NCI-H1694 treated with DMSO at 0.1 percent for 48 hours (cell line): ENCODE results near the gene GET3.
A peak's percentile ranks its signal among the peaks of the same experiment; 100 is the strongest.

Experiments
- DNase-seq: peaks from one replicate; lab custom pipeline; 2025; lab: John Stamatoyannopoulos, UW

Gene GET3

DNA sequence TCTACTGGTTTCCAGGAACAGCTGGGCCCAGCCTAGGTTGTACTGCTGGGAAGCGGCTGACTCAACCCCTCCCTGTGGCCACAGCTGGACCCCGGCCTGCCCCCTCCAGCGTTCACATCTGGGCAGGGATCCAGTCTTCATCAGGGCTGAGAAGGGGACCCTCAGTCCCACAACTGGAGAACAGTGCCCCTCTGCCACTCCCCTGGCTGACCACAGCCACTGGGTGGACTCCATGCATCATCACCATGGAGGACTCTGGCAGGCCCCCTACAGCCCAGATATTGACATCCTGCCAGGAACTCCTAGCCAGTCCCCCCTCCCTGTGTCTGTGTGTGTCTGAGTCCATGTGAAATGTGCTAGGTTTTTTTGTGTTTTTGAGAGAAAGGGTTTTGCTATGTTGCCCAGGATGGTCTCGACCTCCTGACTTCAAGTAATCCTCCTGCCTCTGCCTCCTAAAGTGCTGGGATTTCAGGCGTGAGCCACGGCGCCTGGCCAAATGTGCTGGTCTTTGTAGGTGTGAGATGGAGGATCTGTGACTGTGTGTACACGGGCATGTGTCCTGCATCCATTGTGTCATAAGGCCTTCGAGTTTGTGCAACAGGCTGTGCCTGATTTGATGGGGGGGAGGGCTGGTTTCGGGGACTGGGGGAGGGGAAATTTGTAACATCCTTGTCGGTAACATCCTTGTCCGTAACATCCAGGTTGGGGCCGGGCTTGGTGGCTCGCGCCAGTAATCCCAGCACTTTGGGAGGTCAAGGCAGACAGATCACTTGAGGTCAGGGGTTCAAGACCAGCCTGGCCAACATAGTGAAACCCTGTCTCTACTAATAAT lies 42.1 kb downstream of the GET3 start:
- peak; percentile 28 for DNase-seq

DNA sequence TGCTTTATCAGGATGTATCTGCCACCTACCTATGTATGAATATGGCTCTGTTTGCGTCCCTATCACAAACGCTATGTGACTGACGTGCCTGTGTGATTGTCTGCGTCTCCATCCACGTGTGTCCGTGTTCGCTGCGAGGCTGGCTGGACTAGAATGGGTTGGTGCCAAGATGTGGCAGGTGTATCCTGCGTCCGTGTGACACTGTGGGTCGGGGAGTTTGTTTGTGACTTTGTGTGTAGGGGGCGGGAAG lies 44.8 kb downstream of the GET3 start:
- no peak for DNase-seq

DNA sequence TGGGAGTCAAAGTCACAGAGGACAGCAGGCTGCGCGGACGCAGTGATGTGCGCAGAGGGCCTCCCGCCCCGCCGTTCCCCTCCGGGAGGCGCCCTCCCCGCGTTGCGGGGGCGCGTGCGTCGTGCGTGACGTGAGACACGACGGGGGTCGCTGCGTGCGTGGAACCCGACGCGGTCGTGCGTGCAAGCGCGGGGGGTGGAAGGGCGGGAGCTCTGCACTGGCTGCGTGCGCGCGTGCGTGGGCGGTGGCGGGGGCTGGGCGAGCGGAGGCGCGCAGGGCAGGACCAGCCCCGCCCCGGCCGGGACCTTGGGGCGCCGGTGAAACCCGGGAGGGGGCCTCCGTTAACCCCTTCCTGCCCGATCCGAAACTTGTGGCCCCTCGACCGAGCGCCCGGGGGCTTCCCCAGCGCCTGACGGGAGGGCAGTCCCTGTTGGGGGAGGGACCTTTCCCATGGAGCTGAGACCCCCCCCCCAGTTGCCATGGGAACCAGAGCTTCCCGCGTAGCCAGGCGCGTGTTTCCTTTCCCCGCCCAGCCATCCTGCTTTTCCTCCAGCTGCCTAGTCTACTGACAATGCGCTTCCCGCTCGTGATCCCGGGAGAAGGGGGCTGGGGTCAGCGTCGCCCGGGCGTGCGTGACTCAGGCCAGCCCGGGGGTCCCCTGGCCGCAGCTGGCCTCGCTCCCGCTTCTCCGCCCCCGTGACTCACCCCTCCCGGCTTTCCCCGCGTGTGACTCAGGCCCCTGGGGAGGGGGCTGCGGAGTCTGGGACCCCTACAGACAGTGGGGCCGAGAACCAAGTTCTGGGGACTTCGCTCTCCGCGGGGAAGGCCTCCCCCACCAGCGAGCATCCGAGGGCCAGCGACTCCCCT lies 45.4 kb downstream of the GET3 start:
- DNase-seq = peak; percentile 58

DNA sequence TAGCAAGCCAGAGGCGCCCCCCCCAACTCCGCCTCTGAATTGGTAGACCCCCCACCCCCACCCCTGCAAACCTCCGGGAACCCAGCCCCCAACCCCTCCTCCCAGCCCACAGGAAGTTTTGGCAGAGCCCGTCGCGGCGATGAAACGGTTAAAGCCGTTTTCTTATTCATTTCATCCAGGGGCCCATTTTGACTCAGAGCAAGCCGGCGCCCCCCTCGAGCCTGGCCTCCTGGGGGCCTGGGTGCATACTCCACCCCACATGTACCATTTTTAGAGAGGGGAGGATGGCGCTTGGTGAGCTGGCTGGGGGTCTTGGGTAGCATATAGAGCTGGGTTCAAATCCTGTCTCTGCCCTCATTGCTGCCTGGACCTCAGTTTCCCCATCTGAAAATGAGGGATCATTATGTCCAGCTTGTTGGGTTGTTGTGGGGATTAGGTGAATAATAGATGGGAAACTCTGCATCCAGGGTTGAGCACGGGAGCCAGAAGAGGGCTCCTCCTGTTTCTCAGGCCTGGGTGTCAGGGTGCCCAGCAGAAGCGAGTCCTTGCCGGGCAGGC lies 46.1 kb downstream of the GET3 start:
- DNase-seq = no peak

DNA sequence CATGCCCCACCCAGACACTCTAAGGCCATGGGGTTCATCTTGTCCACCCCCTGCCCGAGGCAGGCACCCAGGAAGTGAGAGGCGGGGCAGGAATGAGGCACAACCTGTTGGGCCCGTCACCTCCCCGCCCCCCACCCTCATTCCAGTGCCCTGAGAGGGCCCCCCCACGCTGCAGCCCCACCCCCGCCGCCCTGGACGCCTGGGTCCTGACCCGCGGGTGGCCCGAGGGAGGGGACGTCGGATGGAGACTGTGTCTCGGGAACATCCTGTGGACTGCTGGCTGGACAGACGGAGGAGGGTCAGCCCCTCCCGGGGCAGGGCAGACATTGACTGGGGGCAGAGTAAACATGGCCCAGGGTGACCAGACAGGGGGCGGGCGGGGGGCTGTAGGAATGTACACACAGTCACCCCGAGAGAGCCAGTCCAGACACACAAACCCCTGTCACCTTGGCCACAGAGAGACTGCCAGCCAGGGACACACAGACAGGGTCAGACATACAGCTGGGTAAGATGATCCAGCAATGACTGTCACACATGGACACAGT lies 46.6 kb downstream of the GET3 start:
- DNase-seq = no peak

DNA sequence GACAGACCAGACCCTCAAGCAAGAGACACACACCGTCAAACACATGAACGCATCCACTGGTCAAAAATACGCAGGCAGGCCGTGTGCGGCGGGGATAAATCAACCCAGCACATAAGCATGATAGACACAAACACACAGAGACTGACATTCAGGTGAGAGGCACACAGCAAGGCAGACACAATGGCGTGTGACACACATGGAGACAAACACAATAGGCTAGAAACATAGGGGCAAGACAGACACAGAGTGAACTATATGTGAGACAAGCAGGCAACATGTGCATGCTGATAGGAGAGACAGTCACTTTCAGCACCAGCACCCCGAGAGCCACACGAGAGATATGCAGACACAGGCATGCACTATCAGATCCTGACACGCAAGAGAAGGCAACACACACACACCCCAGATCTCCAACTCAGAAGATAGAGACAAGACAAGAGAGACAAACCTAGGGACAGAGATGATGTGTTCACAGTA lies 47.1 kb downstream of the GET3 start:
- DNase-seq = no peak

DNA sequence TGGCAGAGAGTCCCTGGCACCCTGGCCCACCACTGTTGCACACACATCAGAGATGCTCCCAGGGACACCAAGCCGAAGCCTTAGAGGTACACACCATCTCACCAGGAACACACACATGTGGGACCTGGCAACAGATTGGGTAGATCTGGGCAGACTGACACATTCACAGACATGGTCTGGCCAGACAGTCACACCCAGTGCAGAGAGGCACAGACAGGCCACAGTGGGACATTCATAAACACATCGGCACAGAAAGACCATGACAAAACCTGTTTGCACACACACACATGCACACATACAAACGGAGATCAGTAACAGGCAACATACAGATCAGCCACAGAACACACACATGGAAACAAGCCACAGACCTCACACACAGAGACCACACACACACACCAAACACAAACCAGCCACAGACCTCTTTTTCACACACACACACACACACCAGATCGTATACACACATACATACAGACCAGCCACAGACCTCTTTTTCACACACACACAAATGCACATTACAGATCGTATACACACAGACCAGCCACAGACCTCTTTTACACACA lies 47.7 kb downstream of the GET3 start:
- no peak for DNase-seq

DNA sequence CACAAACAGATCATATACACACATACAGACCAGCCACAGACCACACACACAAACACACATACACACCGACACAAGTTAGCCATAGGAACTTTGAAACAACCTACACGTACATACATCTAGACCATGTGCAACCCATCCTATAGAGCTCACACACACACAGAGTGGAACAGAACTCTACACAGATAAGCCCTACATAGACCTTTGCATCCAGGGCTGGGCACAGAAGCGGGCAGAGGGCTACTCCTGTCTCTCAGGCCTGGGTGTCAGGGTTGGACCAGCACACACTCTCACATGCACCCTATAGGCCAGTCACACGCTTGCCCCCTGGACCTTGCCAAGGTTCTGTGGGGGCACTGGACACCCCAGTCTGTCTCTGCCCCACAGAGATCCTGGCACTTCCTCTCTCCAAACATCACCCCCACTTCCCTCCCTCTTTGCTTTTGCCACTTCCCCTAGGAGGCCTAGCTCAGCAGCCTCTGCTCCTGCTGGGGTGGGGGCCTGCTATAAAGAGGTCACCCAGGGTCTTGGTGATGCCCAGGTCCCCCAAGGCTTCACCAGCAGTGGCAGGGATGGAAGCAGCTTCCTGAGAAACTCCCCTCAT lies 48.2 kb downstream of the GET3 start:
- DNase-seq = no peak

DNA sequence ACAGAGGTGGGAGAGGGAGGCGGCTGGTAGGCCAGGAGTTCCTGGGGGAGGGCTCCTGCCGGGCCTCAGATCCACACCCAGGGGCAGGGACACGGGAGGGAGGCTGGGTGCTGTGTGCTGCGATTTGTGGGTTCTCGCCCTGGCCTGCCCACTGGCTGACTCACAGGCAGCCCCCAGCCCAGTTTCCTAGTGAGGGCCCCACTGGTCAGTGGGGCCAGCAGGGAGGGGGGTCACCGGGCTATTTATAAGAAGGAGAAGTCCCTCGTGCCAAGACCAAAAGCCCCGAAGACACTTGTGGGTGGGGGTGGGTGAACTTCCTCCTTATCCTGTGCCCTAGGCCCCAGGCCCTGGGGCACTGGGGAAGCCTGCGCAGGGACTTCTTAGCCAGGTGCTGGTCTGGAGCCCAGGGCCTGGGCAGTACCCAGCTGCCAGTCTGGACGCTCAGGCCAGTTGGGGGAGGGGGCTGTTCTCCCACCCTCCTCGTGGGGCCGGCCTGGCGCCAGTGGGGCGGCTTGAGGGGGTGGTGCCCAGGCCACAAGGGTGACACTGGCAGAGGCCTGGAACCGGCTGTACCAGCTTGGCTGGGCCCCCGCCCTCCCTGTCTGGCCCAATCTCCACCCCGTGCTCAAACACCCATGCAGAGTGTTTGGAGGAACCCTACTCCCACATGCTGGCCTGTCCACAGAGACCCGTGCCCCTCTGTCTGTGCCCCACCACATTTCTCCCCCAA lies 49.0 kb downstream of the GET3 start:
- DNase-seq = no peak

DNA sequence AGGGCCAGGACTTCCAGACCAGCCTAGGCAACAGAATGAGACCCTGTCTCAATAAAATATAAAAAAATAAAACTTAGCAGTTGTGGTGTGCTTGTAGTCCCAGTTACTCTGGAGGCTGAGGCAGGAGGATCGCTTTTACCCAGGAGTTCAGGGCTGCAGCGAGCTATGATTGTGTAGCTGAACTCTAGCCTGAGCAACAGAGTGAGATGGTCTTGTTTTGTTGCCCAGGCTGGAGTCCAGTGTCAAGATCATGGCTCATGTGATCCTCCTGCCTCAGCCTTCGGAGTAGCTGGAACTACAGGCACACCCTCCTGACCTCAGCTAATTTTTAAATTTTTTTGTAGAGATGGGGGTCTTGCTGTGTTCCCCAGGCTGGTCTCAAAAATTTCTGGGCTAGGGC lies 49.7 kb downstream of the GET3 start:
- no peak for DNase-seq

DNA sequence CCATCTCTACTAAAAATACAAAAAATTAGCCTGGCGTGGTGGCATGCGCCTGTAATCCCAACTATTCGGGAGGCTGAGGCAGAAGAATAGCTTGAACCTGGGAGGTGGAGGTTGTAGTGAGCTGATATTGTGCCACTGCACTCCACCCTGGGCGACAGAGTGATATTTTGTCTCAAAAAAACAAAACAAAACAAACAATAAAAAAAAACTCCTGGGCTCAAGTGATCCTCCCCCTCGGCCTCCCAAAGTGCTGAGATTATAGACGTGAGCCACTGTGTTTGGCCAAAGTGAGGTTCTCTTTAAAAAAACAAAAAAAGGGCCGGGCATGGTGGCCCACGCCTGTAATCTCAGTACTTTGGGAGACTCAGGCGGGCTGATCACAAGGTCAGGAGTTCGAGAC lies 50.2 kb downstream of the GET3 start:
- no peak for DNase-seq

DNA sequence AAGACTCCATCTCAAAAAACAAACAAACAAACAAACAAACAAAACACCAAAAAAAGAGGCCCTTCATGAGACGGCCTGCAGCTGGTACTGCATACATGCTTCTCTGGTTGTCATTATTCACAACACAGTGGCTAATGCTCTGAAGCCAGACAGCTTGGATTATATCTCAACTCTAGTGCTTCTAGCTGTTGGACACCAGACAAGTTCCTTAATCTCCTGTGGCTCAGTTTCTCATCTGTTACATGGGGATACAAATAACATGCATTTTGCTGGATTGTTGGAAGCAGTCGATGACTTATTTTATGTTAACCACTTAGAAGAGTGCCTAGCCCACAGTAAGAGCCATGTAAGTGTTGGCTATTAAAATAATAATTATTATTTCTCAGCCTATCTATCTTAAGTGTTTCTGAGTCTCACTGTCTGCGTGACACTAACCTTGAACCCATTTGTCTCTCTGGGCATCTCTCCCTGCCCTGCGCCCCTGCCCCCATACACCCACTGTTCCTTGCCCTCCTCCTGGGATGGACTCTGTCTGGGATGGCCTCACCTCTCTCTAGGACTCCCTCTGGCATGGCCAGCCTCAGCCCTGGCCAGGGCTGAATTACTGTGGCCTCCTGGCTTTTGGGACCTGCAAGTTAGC lies 50.9 kb downstream of the GET3 start:
- DNase-seq = no peak

DNA sequence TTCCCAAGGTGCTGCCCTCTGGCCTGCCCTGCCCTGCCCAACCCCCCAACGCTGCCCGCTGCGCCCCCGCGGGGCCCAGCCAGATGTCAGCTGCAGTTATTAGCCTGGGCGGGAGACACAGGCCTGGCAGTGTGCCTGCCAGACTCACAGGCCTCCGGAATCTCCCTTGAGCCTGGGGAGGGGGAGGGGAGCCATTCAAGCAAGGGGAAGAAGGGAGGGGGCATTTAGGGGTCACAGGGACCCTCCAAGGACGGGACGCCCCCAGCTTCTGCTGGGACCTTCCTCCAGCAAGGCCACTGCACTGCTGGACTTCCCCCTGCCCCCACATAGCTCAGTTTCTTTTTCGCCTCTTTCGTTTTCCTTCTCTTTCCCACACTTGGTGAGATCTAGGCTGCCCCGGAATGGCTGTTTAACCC lies 51.4 kb downstream of the GET3 start:
- DNase-seq = peak; percentile 21

DNA sequence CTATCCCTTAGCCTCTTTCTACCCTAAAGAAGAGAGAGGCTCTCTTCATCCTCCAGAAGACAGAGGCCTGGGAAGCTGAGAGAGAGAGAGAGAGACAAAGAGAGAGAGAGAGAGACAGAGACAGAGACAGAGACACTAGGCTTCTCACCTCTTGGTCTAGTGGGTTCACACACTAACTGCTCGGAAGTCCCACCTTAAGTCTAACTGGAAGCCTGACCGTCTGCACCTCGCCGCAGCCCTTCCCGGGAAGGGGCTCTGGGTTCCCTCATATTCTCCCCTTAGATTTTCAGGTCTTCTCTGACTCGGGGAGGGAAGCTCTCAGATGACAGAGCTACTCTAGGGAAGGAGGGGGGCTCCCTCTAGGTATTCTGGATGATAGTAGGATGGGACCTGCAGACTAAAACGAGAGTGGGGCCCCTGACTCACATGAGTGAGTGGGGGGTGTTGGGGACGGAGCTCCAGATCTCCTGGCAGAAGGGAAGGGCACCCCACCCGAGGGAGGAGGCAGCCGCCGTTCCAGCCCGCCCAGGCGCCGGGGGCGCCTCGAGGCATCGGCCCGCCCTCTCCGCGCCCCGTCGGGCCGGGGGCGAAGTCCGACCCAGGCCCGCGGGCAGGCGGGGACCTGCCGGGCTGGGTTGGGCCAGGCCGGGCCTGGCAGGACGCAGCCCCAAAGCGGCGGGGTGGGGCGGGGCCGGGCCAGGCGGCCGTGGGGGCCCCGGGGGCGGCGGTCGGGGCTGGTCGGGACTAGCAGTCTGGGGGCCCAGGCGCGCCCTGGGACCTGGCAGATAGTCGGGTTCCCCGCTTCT lies 52.0 kb downstream of the GET3 start:
- DNase-seq = peak; percentile 23

DNA sequence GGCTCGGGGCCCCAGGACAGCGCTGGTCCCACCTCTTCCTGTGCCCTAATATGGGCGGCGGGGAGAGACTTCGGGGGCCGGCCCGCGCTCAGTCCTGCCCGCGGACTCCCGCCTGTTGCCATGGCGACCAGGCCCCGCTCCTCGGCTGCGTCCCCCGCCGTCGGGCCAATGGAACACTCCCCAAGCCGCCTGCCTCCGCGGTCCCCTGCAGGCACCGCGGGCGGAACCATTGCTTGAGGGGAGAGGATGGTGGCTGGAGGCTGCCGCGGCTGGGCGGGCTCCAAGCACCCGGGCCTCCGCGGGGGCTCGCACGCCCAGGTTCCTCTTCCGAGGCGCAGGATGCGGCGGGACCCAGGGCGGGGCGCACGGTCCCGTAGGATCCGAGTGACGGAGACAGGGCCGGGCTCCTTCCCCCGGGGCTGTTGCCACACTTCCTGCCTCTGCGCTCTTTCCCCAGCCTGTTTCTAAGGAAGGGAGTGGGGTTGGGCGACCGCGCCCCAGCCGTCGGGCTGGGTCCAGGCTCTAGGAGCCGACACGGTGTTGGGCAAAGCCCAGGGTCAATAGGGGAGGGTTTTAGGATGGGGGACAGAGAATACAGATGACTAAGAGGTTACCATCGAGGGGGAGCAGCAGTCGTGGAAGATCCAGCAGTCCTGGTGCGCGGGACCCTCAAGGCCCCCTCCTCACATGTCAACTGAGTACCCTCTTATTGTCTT lies 52.8 kb downstream of the GET3 start:
- peak; percentile 57 for DNase-seq

DNA sequence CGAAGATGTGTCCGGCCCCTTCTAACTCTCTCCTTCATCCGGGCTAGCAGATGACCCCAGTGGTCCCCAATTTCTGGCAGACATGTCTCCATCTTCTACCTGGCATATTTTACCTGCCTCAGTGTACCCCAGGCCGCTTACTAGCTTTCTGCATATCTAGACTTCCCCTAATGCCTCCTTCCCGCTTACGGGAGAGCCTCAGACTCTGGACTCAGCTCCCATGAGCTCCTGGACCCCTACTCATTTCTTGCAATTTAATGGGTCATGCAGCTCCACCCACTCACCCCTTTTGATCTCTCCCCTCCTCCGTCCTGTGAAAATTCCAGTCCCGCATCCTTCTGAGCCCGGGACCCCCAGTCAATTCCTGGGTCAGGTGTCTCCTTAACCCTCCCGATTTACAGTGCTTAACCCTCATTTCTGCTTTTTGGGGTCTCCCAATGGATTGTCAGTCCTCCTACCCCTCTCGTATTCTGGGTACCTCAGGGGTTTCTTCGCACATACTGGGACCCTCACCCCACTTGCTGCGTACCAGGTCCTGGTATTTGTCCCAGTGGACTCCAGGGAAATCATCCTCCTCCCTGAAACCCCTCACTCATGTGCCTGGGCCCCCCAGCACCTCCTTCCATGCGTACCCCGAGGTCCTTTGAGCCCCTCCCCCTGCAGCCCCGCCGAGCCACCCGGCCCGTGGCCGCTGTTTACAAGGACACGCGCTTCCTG lies 53.5 kb downstream of the GET3 start:
- no peak for DNase-seq

DNA sequence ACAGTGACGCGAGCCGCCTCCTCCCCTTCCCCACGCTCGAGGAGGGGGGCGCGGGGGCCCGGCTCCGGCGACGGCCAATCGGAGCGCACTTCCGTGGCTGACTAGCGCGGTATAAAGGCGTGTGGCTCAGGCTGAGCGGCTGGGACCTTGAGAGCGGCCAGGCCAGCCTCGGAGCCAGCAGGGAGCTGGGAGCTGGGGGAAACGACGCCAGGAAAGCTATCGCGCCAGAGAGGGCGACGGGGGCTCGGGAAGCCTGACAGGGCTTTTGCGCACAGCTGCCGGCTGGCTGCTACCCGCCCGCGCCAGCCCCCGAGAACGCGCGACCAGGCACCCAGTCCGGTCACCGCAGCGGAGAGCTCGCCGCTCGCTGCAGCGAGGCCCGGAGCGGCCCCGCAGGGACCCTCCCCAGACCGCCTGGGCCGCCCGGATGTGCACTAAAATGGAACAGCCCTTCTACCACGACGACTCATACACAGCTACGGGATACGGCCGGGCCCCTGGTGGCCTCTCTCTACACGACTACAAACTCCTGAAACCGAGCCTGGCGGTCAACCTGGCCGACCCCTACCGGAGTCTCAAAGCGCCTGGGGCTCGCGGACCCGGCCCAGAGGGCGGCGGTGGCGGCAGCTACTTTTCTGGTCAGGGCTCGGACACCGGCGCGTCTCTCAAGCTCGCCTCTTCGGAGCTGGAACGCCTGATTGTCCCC lies 54.2 kb downstream of the GET3 start, which contains the start of gene JUNB:
TSS of gene JUNB (plus strand) at position 142 of the 706 bp plus-strand sequence. CDS start at position 428, 286 bp downstream.
- peak; percentile 78 for DNase-seq
